ENCODE results near the gene ZCCHC2. TPM values are rescaled to one million over a fixed set of nuclear protein-coding genes. Genes with fewer than 3 reads are reported as not detected.

Gene ZCCHC2
- total RNA-seq, 6 experiments from 2014 or later = 4.6 to 7.1 (median 5.4) TPM

- peaks cover 2% of the 10 kb centered on the region for H3K9me3 Mint-ChIP-seq
- no peak overlapping the region for H3K27ac Mint-ChIP-seq
- H3K27me3 Mint-ChIP-seq (ENCODE audit: insufficient read depth) = peaks cover 6% of the 10 kb centered on the region; the same call in 1 of the 2 replicates
- DNase-seq = no peak
- H3K4me1 Mint-ChIP-seq (ENCODE audit: low read depth) = peaks cover 9% of the 10 kb centered on the region
- TF ChIP-seq, protein P1, sequence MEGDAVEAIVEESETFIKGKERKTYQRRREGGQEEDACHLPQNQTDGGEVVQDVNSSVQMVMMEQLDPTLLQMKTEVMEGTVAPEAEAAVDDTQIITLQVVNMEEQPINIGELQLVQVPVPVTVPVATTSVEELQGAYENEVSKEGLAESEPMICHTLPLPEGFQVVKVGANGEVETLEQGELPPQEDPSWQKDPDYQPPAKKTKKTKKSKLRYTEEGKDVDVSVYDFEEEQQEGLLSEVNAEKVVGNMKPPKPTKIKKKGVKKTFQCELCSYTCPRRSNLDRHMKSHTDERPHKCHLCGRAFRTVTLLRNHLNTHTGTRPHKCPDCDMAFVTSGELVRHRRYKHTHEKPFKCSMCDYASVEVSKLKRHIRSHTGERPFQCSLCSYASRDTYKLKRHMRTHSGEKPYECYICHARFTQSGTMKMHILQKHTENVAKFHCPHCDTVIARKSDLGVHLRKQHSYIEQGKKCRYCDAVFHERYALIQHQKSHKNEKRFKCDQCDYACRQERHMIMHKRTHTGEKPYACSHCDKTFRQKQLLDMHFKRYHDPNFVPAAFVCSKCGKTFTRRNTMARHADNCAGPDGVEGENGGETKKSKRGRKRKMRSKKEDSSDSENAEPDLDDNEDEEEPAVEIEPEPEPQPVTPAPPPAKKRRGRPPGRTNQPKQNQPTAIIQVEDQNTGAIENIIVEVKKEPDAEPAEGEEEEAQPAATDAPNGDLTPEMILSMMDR (IDR thresholded peaks at IDR 0.05) = no peak
- H3K36me3 Mint-ChIP-seq (ENCODE audit: low read depth) = no peaks in the 10 kb centered on the region; the same call in 1 of the 2 replicates
- no peak overlapping the region for H3K4me3 Mint-ChIP-seq
Observed at GRCh38 chr18:62519684-62520083, 3.1 kb upstream of the ZCCHC2 start.

DNA sequence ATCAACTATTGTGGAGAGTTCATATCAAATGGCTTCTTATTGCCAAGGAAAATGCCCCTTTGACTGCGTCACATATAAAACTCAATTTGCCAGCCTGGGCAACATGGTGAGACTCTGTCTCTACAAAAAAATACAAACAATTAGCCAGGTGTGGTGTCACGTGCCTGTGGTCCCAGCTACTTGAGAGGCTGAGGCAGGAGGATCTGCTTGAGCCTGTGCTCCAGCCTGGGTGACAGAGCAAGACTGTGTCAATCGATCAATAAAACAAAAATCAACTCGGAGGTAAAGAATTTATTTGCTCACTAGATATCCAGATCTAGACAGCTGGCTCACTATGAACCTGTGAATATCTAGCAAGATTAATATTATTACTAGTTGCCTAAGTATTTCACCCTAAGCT is 1.7 kb upstream of the ZCCHC2 start:
- peaks cover 23% of the 10 kb centered on the region for H3K4me1 Mint-ChIP-seq (ENCODE audit: low read depth)
- peaks cover 6% of the 10 kb centered on the region; the same call in 1 of the 2 replicates for H3K27me3 Mint-ChIP-seq (ENCODE audit: insufficient read depth)
- no peak for DNase-seq
- H3K9me3 Mint-ChIP-seq = no peaks in the 10 kb centered on the region
- no peaks in the 10 kb centered on the region for H3K36me3 Mint-ChIP-seq (ENCODE audit: low read depth)
- TF ChIP-seq, protein P1 (IDR thresholded peaks at IDR 0.05) = no peak
- H3K4me3 Mint-ChIP-seq = no peak overlapping the region
- H3K27ac Mint-ChIP-seq = no peak overlapping the region

- H3K27me3 Mint-ChIP-seq (ENCODE audit: insufficient read depth) = peaks cover 6% of the 10 kb centered on the region; the same call in 1 of the 2 replicates
- DNase-seq = no peak
- no peaks in the 10 kb centered on the region for H3K9me3 Mint-ChIP-seq
- TF ChIP-seq, protein P1 (IDR thresholded peaks at IDR 0.05) = no peak
- H3K36me3 Mint-ChIP-seq (ENCODE audit: low read depth) = no peaks in the 10 kb centered on the region
- peak overlapping the region; percentile 86 for H3K4me3 Mint-ChIP-seq
- peaks cover 25% of the 10 kb centered on the region for H3K4me1 Mint-ChIP-seq (ENCODE audit: low read depth)
- H3K27ac Mint-ChIP-seq = no peak overlapping the region; the same call in 1 of the 2 replicates
Observed at GRCh38 chr18:62521593-62521992, 1.2 kb upstream of the ZCCHC2 start.

DNA sequence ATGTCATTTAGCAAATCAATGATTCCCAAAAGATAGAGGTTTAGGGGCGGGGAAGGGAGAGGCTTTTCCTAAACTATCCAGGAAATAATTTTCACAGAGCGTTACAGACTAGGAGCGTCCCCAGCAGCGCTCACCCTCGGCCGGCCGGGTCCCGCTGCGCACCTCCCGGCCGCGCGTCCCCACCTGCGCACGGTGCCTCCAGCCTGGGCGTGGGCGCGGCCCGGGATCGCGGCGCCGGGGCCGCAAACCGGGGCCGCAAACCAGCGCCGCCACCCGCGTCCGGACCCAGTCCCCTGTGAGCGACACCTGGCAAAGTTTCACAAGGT is 684 bp upstream of the ZCCHC2 start:
- no peaks in the 10 kb centered on the region for H3K36me3 Mint-ChIP-seq (ENCODE audit: low read depth)
- no peak overlapping the region; the same call in 1 of the 2 replicates for H3K27ac Mint-ChIP-seq
- H3K27me3 Mint-ChIP-seq (ENCODE audit: insufficient read depth) = peaks cover 6% of the 10 kb centered on the region; the same call in 1 of the 2 replicates
- TF ChIP-seq, protein P1 (IDR thresholded peaks at IDR 0.05) = no peak
- H3K9me3 Mint-ChIP-seq = no peaks in the 10 kb centered on the region
- DNase-seq = no peak
- peak overlapping the region; percentile 86 for H3K4me3 Mint-ChIP-seq
- H3K4me1 Mint-ChIP-seq (ENCODE audit: low read depth) = peaks cover 27% of the 10 kb centered on the region

DNA sequence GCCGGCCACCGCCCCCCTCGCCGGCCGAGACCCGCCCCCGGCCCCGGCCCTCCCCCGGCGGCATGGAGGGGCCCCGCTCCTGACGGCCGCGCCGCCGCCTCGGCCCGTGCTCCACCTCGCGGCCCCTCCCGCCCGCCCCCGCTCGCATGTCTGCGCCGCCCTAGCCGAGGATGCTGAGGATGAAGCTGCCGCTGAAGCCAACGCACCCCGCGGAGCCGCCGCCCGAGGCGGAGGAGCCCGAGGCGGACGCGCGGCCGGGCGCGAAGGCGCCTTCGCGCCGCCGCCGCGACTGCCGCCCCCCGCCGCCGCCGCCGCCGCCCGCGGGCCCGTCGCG is 397 bp downstream of the ZCCHC2 start:
- Mint-ChIP-seq H3K9me3 (no peaks in the 10 kb centered on the region), H3K27me3 (ENCODE audit: insufficient read depth) (peaks cover 6% of the 10 kb centered on the region; the same call in 1 of the 2 replicates), H3K36me3 (ENCODE audit: low read depth) (no peaks in the 10 kb centered on the region), H3K27ac (no peak overlapping the region), H3K4me1 (ENCODE audit: low read depth) (peaks cover 34% of the 10 kb centered on the region), H3K4me3 (no peak overlapping the region)
- DNase-seq = peak; percentile 5
- TF ChIP-seq, protein P1 (IDR thresholded peaks at IDR 0.05) = no peak

Measured in HFFc6 (cell line).